ENCODE measurements around the gene SEMA3F. TPM values are rescaled to one million over a fixed set of nuclear protein-coding genes. Genes with fewer than 3 reads are reported as not detected.

The SEMA3F gene
- total and polyA plus RNA-seq, 2 experiments from 2014 or later = 13.9 to 15.5 TPM

DNA sequence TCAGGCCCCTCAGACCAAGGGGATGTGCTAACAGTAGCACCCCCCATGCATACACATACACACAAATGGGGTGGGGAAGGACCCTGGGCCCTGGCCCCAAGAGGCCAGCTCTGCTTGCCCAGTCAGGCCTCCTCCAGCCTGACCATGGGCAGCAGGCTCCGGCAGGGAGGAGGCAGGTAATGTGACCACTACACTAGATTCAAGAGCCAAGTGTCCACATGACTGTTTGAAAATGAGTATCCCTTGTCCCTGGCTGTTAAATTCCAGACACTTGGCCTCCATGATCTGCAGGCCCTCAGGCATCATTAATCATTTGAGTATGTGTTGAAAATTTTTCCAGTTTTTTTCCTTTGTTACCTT lies 67.0 kb downstream of the SEMA3F start:
- TF ChIP-seq EZH2 (IDR thresholded peaks at IDR 0.05; ENCODE audit: borderline replicate concordance) (no peak), EZH2phosphoT487 (IDR thresholded peaks at IDR 0.05; ENCODE audit: low read depth, severe bottlenecking, unreplicated experiment) (no peak)
- TF ChIP-seq, protein P1, sequence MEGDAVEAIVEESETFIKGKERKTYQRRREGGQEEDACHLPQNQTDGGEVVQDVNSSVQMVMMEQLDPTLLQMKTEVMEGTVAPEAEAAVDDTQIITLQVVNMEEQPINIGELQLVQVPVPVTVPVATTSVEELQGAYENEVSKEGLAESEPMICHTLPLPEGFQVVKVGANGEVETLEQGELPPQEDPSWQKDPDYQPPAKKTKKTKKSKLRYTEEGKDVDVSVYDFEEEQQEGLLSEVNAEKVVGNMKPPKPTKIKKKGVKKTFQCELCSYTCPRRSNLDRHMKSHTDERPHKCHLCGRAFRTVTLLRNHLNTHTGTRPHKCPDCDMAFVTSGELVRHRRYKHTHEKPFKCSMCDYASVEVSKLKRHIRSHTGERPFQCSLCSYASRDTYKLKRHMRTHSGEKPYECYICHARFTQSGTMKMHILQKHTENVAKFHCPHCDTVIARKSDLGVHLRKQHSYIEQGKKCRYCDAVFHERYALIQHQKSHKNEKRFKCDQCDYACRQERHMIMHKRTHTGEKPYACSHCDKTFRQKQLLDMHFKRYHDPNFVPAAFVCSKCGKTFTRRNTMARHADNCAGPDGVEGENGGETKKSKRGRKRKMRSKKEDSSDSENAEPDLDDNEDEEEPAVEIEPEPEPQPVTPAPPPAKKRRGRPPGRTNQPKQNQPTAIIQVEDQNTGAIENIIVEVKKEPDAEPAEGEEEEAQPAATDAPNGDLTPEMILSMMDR (IDR thresholded peaks at IDR 0.05; ENCODE audit: poor library complexity) = no peak
- 83% methylated on average over 1 of the region's 1 CpG for WGBS (ENCODE audit: low lambda C conversion rate, missing lambda C conversion rate)

DNA sequence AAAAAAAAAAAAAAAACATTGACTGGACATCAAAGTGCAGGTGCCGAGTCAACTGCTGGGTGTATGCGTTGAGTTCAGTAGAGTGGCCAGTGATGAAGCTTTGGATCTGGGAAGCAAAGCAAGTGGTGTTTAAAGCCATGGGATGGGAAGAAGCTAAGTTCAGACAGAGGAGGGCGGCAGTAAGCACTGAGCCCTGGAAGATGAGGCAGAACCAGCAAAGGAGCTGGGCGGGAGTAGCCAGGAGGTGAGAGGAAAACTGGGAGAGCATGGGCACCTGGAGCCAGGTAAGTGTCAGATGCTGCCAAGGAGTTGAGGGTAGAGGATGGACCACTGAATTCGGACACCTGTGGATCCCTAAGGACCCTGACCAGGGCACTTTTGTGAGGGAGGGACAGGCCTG lies 69.5 kb downstream of the SEMA3F start:
- Histone ChIP-seq H3K4me2 (no peak overlapping the region), H3K79me2 (no peaks in the 10 kb centered on the region), H2AFZ (no peak overlapping the region), H3K9me2 (replicated peaks; ENCODE audit: insufficient read depth) (no peaks in the 10 kb centered on the region), H3K27me3 (no peaks in the 10 kb centered on the region), H3K27ac (no peak overlapping the region), H4K20me1 (ENCODE audit: insufficient read depth, poor library complexity, severe bottlenecking) (no peaks in the 10 kb centered on the region), H3K9me3 (ENCODE audit: low read depth) (no peaks in the 10 kb centered on the region), H3K4me1 (ENCODE audit: insufficient read depth) (peaks cover 17% of the 10 kb centered on the region), H3K4me3 (no peak overlapping the region), H3K36me3 (replicated peaks; ENCODE audit: insufficient read depth, low read depth) (no peaks in the 10 kb centered on the region)
- TF ChIP-seq, protein P1 (IDR thresholded peaks at IDR 0.05; ENCODE audit: poor library complexity) = no peak
- TF ChIP-seq EZH2 (IDR thresholded peaks at IDR 0.05; ENCODE audit: borderline replicate concordance) = no peak
- no peak for TF ChIP-seq EZH2phosphoT487 (IDR thresholded peaks at IDR 0.05; ENCODE audit: low read depth, severe bottlenecking, unreplicated experiment)
- WGBS (ENCODE audit: low lambda C conversion rate, missing lambda C conversion rate) = 65% methylated on average over 5 of the region's 5 CpGs
- no peak for DNase-seq (ENCODE audit: low spot score)

More for the DNA sequence above, 67.0 kb downstream of the SEMA3F start:
- no peaks in the 10 kb centered on the region for H3K79me2 ChIP-seq
- no peak overlapping the region for H3K4me2 ChIP-seq
- H2AFZ ChIP-seq = no peak overlapping the region
- no peaks in the 10 kb centered on the region for H3K36me3 ChIP-seq (replicated peaks; ENCODE audit: insufficient read depth, low read depth)
- H3K4me1 ChIP-seq (ENCODE audit: insufficient read depth) = peaks cover 8% of the 10 kb centered on the region
- no peaks in the 10 kb centered on the region for H3K9me3 ChIP-seq (ENCODE audit: low read depth)
- H3K27ac ChIP-seq = no peak overlapping the region
- no peaks in the 10 kb centered on the region for H3K27me3 ChIP-seq
- H4K20me1 ChIP-seq (ENCODE audit: insufficient read depth, poor library complexity, severe bottlenecking) = no peaks in the 10 kb centered on the region
- H3K9me2 ChIP-seq (replicated peaks; ENCODE audit: insufficient read depth) = no peaks in the 10 kb centered on the region
- DNase-seq (ENCODE audit: low spot score) = no peak
- H3K4me3 ChIP-seq = no peak overlapping the region

DNA sequence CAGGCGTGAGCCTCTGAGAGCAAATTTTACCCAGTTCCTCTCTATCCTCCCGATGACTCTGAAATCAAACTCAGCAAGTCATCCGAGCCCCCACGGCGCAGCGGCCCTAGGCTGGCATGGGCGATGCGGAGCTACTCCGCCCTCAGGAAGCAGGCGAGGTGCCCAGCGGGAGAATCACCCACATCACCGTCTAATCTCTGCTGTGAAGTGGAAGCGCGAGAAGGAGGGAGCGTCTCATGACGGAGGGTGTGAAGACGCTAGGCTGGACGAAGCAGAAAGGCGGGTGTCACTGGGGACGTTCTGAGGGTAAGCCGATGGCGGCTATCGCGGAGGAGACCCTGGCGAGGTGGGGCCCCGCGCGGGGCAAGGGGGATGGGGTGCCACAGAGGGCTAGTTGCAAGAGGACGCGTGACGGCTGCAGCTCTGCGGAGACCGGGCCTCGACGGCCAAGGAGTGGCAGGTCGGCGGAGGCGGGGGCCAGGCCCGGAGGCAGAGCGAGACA lies 71.8 kb downstream of the SEMA3F start:
- Histone ChIP-seq H3K4me2 (peak overlapping the region; percentile 96), H3K27me3 (no peaks in the 10 kb centered on the region), H3K9me2 (replicated peaks; ENCODE audit: insufficient read depth) (no peaks in the 10 kb centered on the region), H4K20me1 (ENCODE audit: insufficient read depth, poor library complexity, severe bottlenecking) (no peaks in the 10 kb centered on the region), H2AFZ (peak overlapping the region; percentile 85), H3K4me3 (peak overlapping the region; percentile 40), H3K27ac (peak overlapping the region; percentile 73), H3K79me2 (no peaks in the 10 kb centered on the region), H3K4me1 (ENCODE audit: insufficient read depth) (peaks cover 17% of the 10 kb centered on the region), H3K36me3 (replicated peaks; ENCODE audit: insufficient read depth, low read depth) (no peaks in the 10 kb centered on the region), H3K9me3 (ENCODE audit: low read depth) (no peaks in the 10 kb centered on the region)
- WGBS (ENCODE audit: low lambda C conversion rate, missing lambda C conversion rate) = 2% methylated on average over 32 of the region's 40 CpGs
- TF ChIP-seq EZH2phosphoT487 (IDR thresholded peaks at IDR 0.05; ENCODE audit: low read depth, severe bottlenecking, unreplicated experiment) = no peak
- TF ChIP-seq, protein P1 (IDR thresholded peaks at IDR 0.05; ENCODE audit: poor library complexity) = no peak
- TF ChIP-seq EZH2 (IDR thresholded peaks at IDR 0.05; ENCODE audit: borderline replicate concordance) = no peak
- no peak for DNase-seq (ENCODE audit: low spot score)
